Tibial nerve (tissue), 4 donors: ENCODE results near the gene CXCL14. TPM values are rescaled to one million over a fixed set of nuclear protein-coding genes. Genes with fewer than 3 reads are reported as not detected.

ENCODE experiments used
- DNase-seq, 2 donors: peaks; one replicate each; pipeline ENCODE4 v3.0.0-alpha.2; 2019; ENCODE audit warnings: low spot score in 2 of 2
- H3K27ac ChIP-seq, 4 donors: fragments of 200-600 bp; sonication (generic) in 3 of 4; one replicate each; pipeline ENCODE4 v1.5.1; 2017 to 2019; ENCODE audit warnings: mild to moderate bottlenecking in 1 of 4
- H3K27me3 ChIP-seq, 2 donors: fragments of 200-600 bp; sonication (generic) in 1 of 2; one replicate each; pipeline versions ENCODE4 v1.5.1 to v1.6.0; 2017 to 2019
- H3K36me3 ChIP-seq, 3 donors: fragments of 200-600 bp; sonication (generic); one replicate each; pipeline ENCODE4 v1.5.1; 2018 to 2019
- H3K4me1 ChIP-seq, 4 donors: fragments of 200-600 bp; sonication (generic) in 3 of 4; one replicate each; pipeline ENCODE4 v1.5.1; 2017 to 2019
- H3K4me3 ChIP-seq, 4 donors: fragments of 200-600 bp; sonication (generic) in 3 of 4; one replicate each; pipeline ENCODE4 v1.5.1; 2017 to 2019; ENCODE audit warnings: mild to moderate bottlenecking in 1 of 4, moderate library complexity in 1 of 4
- H3K9me3 ChIP-seq, 4 donors: fragments of 200-600 bp; sonication (generic) in 3 of 4; one replicate each; pipeline ENCODE4 v1.5.1; 2017 to 2019
- EP300 ChIP-seq, 2 donors: sonication (generic); formaldehyde crosslinking; IDR thresholded peaks; one replicate each; pipeline ENCODE4 v1.6.1; 2017; ENCODE audit warnings: antibody characterized with exemption in 2 of 2, mild to moderate bottlenecking in 1 of 2
- POLR2A ChIP-seq, 2 donors: fragments of 450-650 bp; IDR thresholded peaks; one replicate each; pipeline ENCODE4 v1.6.1; 2017; ENCODE audit warnings: antibody characterized with exemption in 2 of 2, mild to moderate bottlenecking in 2 of 2, moderate library complexity in 2 of 2
- WGBS, 2 donors: methylation state at CpG; one replicate each; pipeline ENCODE4 v1.1.5; 2018; 5-methylcytosine and 5-hydroxymethylcytosine counted together
- total RNA-seq, 4 donors: library from RNA; depleted of rRNA; stranded (reverse); fragments of >200 nt; gene quantifications; one replicate each; pipeline ENCODE4 v1.1.0, GENCODE V29; 2016
- TF ChIP-seq, protein P1 (sequence below), 5 experiments: fragments of 200-600 bp in 3 of 5; fragments of 450-650 bp in 2 of 5; sonication (generic) in 3 of 5; IDR thresholded peaks; one replicate each; pipeline ENCODE4 v1.5.1; 2016 to 2019; ENCODE audit warnings: antibody characterized with exemption in 5 of 5, mild to moderate bottlenecking in 3 of 5, moderate library complexity in 2 of 5

Gene CXCL14
- total RNA-seq, 4 donors from 2014 or later: 76.5 to 171 (median 111) TPM

DNA sequence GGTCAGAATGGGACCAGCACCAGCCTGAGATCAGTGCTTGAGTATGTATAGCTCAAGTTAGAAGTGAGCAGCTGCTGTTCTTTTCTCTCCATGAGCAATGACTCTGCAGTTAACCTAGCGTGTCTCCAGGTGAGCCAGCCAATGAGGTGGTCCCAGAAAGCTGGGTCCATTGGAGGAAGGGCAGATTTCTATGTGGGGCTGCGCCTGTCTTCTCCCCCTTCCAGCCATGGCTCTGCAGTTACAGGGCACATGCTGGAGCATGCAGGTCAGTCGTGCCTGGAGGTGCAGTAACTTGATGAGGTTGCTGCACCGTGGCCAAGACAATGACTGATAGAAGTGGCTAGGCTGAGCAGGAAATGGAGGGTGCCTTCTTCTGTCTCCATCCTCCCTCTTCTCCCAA lies 29.6 kb upstream of the CXCL14 start:
- Histone ChIP-seq H3K9me3 (no peaks in the 10 kb centered on the region), H3K4me1 (no peaks in the 10 kb centered on the region), H3K27me3 (no peaks in the 10 kb centered on the region), H3K4me3 (no peak overlapping the region), H3K36me3 (no peaks in the 10 kb centered on the region), H3K27ac (no peak overlapping the region)
- TF ChIP-seq EP300 (IDR thresholded peaks at IDR 0.05) (no peak), POLR2A (IDR thresholded peaks at IDR 0.05) (no peak)
- TF ChIP-seq, protein P1, sequence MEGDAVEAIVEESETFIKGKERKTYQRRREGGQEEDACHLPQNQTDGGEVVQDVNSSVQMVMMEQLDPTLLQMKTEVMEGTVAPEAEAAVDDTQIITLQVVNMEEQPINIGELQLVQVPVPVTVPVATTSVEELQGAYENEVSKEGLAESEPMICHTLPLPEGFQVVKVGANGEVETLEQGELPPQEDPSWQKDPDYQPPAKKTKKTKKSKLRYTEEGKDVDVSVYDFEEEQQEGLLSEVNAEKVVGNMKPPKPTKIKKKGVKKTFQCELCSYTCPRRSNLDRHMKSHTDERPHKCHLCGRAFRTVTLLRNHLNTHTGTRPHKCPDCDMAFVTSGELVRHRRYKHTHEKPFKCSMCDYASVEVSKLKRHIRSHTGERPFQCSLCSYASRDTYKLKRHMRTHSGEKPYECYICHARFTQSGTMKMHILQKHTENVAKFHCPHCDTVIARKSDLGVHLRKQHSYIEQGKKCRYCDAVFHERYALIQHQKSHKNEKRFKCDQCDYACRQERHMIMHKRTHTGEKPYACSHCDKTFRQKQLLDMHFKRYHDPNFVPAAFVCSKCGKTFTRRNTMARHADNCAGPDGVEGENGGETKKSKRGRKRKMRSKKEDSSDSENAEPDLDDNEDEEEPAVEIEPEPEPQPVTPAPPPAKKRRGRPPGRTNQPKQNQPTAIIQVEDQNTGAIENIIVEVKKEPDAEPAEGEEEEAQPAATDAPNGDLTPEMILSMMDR (IDR thresholded peaks at IDR 0.05): no peak
- 74 to 79% methylated on average over 4 of the region's 4 CpGs for WGBS, 2 donors
- DNase-seq: no peak

DNA sequence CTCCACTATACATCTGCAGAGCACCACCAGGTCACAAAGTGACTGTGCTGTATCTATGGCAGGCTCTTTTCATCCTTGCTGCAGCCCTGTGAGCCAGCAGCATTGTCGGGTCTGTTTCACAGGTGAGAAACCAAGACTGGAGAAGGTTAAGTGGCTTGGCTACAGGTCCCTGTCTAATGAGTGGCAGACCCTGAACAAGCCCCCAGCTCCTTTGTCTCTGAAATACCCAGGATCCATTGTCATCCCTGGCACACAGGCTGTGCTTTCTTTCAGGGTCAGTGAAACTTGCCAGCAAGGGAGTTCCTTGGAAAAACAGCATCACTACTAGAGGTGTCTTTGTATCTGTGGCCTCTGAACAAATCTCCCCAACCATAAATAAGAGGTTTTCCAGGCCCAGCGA lies 27.6 kb upstream of the CXCL14 start:
- Histone ChIP-seq H3K4me3 (no peak overlapping the region), H3K27ac (no peak overlapping the region), H3K36me3 (no peaks in the 10 kb centered on the region), H3K9me3 (no peaks in the 10 kb centered on the region), H3K27me3 (no peaks in the 10 kb centered on the region), H3K4me1 (no peaks in the 10 kb centered on the region)
- 58 to 80% methylated on average over 2 of the region's 2 CpGs for WGBS, 2 donors
- no peak for TF ChIP-seq EP300 (IDR thresholded peaks at IDR 0.05)
- TF ChIP-seq POLR2A (IDR thresholded peaks at IDR 0.05): no peak
- TF ChIP-seq, protein P1 (IDR thresholded peaks at IDR 0.05): no peak
- DNase-seq: no peak

DNA sequence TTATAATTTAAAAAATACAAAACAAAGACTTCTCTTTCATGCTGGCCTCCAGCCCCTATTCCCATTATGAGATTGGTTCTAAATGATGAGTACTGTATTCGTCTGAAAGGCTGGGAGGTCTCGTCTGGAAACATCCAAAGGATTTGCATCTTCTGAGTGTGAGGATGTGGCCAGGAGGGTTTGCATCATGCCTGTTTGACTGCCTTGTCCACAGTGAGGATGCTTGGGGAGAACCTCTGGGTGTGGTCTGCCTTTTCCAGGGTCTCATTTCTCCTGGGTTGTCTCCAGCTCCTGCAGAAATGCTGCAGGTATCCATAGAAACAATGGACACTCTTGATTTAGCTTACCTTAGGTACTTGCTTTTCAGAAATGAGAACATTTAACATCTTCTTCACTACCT lies 26.4 kb upstream of the CXCL14 start:
- Histone ChIP-seq H3K27ac (no peak overlapping the region), H3K27me3 (no peaks in the 10 kb centered on the region), H3K4me1 (no peaks in the 10 kb centered on the region), H3K9me3 (no peaks in the 10 kb centered on the region), H3K36me3 (no peaks in the 10 kb centered on the region), H3K4me3 (no peak overlapping the region)
- no peak for TF ChIP-seq POLR2A (IDR thresholded peaks at IDR 0.05)
- no peak for TF ChIP-seq EP300 (IDR thresholded peaks at IDR 0.05)
- TF ChIP-seq, protein P1 (IDR thresholded peaks at IDR 0.05): no peak
- no peak for DNase-seq
- 57 to 62% methylated on average over 2 of the region's 2 CpGs for WGBS, 2 donors

- TF ChIP-seq EP300 (IDR thresholded peaks at IDR 0.05): no peak
- no peak for TF ChIP-seq POLR2A (IDR thresholded peaks at IDR 0.05)
- TF ChIP-seq, protein P1 (IDR thresholded peaks at IDR 0.05): no peak
- H3K4me1 ChIP-seq: no peaks in the 10 kb centered on the region
- no peaks in the 10 kb centered on the region for H3K27me3 ChIP-seq
- H3K27ac ChIP-seq: no peak overlapping the region
- H3K36me3 ChIP-seq: no peaks in the 10 kb centered on the region
- WGBS, 2 donors: 78 to 80% methylated on average over 7 of the region's 7 CpGs
- H3K9me3 ChIP-seq: no peaks in the 10 kb centered on the region
- no peak for DNase-seq
- no peak overlapping the region for H3K4me3 ChIP-seq
Observed at GRCh38 chr5:135604056-135604455, 25.3 kb upstream of the CXCL14 start.

GRCh38 chr5:135602882-135603721 lies 24.3 kb upstream of the CXCL14 start:
- Histone ChIP-seq H3K4me3 (no peak overlapping the region), H3K36me3 (no peaks in the 10 kb centered on the region), H3K9me3 (no peaks in the 10 kb centered on the region), H3K27ac (no peak overlapping the region), H3K4me1 (no peaks in the 10 kb centered on the region), H3K27me3 (no peaks in the 10 kb centered on the region)
- TF ChIP-seq, protein P1 (IDR thresholded peaks at IDR 0.05): no peak
- TF ChIP-seq EP300 (IDR thresholded peaks at IDR 0.05): no peak
- TF ChIP-seq POLR2A (IDR thresholded peaks at IDR 0.05): no peak
- WGBS, 2 donors: 66 to 69% methylated on average over 7 of the region's 7 CpGs
- DNase-seq: no peak
